ENCODE measurements around the gene LCN10. TPM values are rescaled to one million over a fixed set of nuclear protein-coding genes. Genes with fewer than 3 reads are reported as not detected.

The LCN10 gene
- total and polyA plus RNA-seq, 9 of the 15 experiments (the other 6 are each of a cell fraction or from before 2014, with no cell fraction given) = 0.10 to 0.21 (median 0.14) TPM; not detected in 6

DNA sequence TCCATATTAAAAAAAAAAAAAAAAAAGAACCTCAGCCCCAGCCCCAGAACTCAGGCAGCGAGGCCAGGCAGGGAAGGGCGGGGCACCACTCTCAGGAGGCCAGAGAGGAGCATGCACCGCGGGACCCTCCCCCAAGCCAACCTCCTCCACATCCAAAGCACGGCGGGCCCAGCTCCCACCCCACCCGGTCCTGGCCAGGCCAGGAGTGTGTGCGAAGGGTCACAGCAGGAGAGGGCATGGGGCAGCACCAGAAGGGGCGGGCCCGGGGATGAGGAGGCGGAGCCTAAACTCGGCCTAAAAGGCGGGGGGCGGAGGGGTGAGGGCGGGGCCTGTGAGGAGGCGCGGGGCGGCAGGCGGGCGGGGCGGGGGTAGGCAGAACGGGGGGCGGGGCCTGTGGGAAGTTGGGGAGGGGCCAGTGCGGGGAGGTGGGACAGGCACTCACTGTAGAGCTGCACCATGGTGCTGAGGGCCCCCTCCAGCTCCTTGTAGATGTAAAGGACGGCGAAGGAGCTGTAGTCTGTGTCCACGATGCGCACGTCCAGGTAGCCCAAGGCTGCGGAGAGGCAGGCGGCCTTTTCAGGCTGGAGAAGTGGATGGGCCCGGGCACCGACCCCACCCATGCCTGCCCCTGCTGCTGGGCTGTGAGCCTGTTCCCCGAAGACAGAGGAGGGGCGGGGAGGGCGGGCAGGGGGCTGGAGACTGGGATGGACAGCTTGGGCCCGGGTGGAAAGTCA, 20.3 kb upstream of the LCN10 start (continued):
- TF ChIP-seq, protein P1, sequence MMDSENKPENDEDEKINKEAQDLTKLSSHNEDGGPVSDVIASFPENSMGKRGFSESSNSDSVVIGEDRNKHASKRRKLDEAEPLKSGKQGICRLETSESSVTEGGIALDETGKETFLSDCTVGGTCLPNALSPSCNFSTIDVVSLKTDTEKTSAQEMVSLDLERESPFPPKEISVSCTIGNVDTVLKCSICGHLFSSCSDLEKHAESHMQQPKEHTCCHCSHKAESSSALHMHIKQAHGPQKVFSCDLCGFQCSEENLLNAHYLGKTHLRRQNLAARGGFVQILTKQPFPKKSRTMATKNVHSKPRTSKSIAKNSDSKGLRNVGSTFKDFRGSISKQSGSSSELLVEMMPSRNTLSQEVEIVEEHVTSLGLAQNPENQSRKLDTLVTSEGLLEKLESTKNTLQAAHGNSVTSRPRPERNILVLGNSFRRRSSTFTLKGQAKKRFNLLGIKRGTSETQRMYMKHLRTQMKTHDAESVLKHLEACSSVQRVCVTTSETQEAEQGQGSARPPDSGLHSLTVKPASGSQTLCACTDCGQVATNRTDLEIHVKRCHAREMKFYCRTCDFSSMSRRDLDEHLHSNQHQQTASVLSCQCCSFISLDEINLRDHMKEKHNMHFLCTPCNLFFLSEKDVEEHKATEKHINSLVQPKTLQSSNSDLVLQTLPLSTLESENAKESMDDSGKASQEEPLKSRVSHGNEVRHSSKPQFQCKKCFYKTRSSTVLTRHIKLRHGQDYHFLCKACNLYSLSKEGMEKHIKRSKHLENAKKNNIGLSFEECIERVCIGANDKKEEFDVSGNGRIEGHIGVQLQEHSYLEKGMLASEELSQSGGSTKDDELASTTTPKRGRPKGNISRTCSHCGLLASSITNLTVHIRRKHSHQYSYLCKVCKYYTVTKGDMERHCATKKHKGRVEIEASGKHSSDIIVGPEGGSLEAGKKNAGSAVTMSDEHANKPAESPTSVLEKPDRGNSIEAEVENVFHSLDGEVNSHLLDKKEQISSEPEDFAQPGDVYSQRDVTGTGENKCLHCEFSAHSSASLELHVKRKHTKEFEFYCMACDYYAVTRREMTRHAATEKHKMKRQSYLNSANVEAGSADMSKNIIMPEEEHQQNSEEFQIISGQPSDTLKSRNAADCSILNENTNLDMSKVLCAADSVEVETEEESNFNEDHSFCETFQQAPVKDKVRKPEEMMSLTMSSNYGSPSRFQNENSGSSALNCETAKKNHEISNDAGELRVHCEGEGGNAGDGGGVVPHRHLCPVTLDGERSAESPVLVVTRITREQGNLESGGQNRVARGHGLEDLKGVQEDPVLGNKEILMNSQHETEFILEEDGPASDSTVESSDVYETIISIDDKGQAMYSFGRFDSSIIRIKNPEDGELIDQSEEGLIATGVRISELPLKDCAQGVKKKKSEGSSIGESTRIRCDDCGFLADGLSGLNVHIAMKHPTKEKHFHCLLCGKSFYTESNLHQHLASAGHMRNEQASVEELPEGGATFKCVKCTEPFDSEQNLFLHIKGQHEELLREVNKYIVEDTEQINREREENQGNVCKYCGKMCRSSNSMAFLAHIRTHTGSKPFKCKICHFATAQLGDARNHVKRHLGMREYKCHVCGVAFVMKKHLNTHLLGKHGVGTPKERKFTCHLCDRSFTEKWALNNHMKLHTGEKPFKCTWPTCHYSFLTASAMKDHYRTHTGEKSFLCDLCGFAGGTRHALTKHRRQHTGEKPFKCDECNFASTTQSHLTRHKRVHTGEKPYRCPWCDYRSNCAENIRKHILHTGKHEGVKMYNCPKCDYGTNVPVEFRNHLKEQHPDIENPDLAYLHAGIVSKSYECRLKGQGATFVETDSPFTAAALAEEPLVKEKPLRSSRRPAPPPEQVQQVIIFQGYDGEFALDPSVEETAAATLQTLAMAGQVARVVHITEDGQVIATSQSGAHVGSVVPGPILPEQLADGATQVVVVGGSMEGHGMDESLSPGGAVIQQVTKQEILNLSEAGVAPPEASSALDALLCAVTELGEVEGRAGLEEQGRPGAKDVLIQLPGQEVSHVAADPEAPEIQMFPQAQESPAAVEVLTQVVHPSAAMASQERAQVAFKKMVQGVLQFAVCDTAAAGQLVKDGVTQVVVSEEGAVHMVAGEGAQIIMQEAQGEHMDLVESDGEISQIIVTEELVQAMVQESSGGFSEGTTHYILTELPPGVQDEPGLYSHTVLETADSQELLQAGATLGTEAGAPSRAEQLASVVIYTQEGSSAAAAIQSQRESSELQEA (IDR thresholded peaks at IDR 0.05; ENCODE audit: low read depth) = no peak
- peak; percentile 57; the same call in 1 of the 2 replicates for TF ChIP-seq POLR2A (conservative IDR thresholded peaks at IDR 0.05)
- TF ChIP-seq SP1 (CRISPR knock-in tag; IDR thresholded peaks at IDR 0.05) = peak; percentile 65; the same call in 1 of the 2 replicates
- TF ChIP-seq HMGN3 (IDR thresholded peaks at IDR 0.05; ENCODE audit: borderline replicate concordance, extremely low read depth, insufficient read length, low read depth, low read length) = peak; percentile 36
- TF ChIP-seq CSDE1 (IDR thresholded peaks at IDR 0.05) = no peak
- no peak for TF ChIP-seq FOXJ3 (CRISPR knock-in tag; IDR thresholded peaks at IDR 0.05)
- no peak for TF ChIP-seq ZNF165 (CRISPR knock-in tag; IDR thresholded peaks at IDR 0.05; ENCODE audit: borderline replicate concordance)
- TF ChIP-seq ETV5 (CRISPR knock-in tag; IDR thresholded peaks at IDR 0.05; ENCODE audit: low read depth) = no peak
- no peak for TF ChIP-seq RBM14 (IDR thresholded peaks at IDR 0.05; ENCODE audit: borderline replicate concordance, insufficient read depth, low read depth, low read length)
- TF ChIP-seq RBFOX2 (IDR thresholded peaks at IDR 0.05; ENCODE audit: low read depth, low read length) = peak; percentile 63
- TF ChIP-seq, protein P2, sequence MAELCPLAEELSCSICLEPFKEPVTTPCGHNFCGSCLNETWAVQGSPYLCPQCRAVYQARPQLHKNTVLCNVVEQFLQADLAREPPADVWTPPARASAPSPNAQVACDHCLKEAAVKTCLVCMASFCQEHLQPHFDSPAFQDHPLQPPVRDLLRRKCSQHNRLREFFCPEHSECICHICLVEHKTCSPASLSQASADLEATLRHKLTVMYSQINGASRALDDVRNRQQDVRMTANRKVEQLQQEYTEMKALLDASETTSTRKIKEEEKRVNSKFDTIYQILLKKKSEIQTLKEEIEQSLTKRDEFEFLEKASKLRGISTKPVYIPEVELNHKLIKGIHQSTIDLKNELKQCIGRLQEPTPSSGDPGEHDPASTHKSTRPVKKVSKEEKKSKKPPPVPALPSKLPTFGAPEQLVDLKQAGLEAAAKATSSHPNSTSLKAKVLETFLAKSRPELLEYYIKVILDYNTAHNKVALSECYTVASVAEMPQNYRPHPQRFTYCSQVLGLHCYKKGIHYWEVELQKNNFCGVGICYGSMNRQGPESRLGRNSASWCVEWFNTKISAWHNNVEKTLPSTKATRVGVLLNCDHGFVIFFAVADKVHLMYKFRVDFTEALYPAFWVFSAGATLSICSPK (IDR thresholded peaks at IDR 0.05; ENCODE audit: borderline replicate concordance) = no peak
- TF ChIP-seq, protein P3, sequence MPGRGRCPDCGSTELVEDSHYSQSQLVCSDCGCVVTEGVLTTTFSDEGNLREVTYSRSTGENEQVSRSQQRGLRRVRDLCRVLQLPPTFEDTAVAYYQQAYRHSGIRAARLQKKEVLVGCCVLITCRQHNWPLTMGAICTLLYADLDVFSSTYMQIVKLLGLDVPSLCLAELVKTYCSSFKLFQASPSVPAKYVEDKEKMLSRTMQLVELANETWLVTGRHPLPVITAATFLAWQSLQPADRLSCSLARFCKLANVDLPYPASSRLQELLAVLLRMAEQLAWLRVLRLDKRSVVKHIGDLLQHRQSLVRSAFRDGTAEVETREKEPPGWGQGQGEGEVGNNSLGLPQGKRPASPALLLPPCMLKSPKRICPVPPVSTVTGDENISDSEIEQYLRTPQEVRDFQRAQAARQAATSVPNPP (IDR thresholded peaks at IDR 0.05; ENCODE audit: borderline replicate concordance, insufficient read depth, insufficient read length) = no peak
- TF ChIP-seq ZNF696 (CRISPR knock-in tag; conservative IDR thresholded peaks at IDR 0.05) = no peak
- TF ChIP-seq, protein P4, sequence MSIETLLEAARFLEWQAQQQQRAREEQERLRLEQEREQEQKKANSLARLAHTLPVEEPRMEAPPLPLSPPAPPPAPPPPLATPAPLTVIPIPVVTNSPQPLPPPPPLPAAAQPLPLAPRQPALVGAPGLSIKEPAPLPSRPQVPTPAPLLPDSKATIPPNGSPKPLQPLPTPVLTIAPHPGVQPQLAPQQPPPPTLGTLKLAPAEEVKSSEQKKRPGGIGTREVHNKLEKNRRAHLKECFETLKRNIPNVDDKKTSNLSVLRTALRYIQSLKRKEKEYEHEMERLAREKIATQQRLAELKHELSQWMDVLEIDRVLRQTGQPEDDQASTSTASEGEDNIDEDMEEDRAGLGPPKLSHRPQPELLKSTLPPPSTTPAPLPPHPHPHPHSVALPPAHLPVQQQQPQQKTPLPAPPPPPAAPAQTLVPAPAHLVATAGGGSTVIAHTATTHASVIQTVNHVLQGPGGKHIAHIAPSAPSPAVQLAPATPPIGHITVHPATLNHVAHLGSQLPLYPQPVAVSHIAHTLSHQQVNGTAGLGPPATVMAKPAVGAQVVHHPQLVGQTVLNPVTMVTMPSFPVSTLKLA (conservative IDR thresholded peaks at IDR 0.05) = 0 out of 4 replicates have a peak, but pooled peaks of 1 of the 2 experiments have one; percentile 37
